GM19023 (cell line): ENCODE results near the gene NDUFAF7.
"Not testable (repeated sequence)": the region's sequence is repeated elsewhere in the genome, so short reads cannot be mapped to it uniquely, and the experiment has no call there.

ENCODE experiments used
- ATAC-seq: cut with Tn5 transposase; IDR thresholded peaks from one replicate; pipeline ENCODE4 v1.9.1; 2021; ENCODE audit warnings: mild to moderate bottlenecking, moderate library complexity; ENCODE audit not compliant: unreplicated experiment

The NDUFAF7 gene

DNA sequence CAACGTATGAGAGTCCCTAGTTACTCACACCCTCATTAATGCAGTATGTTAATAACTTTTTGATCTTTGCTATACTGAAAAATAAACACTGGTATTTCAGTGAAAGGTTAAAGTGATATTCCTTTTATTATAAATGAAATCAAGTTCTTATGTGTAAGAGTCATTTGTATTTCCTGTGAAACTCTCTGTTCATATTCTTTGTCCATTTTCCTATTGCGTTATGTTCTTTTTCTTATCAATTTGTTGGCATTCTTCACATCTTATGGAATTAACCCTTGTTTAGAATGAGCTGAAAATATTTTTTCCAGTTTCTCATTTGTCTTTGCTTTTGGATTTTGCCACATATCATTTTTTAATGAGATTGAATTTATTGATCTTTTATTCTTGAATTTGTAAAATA, 44.8 kb downstream of the NDUFAF7 start:
- ATAC-seq = no peak

DNA sequence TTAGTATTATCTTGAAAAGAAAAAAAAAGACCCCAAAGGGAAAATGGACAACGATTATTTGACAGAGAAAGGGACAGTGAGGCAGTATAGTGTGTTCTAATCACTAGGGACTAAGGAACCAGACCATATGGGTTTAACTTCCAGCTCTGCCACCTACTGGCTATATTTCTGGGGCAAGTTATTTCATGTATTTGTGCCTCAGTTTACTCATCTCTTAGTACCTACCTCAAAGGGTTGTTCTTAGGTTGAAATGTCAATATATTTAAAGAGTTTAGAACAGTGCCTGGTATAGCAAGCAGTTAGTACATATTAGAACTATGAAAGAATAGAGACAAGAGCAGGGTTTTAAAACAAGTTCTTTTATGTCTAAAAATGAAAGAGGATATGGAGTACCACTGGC, 50.5 kb downstream of the NDUFAF7 start:
- ATAC-seq = no peak

DNA sequence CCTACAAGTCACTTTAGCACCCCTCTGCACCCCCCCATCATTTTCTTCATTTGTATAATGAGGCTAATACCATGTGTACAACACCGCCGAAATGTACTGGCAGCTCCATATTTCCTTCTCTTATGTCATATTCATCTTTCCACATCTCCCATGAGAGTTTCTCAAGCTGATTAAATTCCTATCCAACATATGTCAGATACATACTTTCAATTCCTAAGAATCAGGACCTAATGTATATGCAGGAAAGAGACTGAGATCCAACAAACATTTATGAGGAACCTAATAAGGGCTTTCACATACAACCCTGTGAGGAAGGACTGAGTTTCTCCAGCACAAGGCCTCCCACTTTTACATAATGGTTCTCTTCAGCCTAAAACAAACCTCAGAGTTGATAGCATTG, 51.3 kb downstream of the NDUFAF7 start:
- no peak for ATAC-seq

DNA sequence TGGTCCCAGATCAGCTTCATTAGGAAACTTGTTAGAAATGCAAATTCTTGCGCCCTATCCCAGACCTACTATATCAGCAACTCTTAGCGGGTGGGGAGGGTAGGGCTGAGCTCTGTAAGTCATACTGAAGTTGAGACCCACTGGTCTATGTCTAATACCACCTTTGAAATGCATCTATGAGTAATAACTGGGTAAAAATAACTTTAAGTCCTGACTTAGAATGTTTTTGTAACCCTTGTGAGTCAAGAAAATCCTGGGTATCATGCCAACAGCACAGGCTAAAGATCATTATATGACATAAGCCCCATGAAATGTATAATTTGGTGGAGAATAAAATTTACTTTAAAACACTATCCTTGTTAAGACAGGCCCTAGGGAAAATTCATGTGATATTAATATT, 51.7 kb downstream of the NDUFAF7 start:
- ATAC-seq = no peak

DNA sequence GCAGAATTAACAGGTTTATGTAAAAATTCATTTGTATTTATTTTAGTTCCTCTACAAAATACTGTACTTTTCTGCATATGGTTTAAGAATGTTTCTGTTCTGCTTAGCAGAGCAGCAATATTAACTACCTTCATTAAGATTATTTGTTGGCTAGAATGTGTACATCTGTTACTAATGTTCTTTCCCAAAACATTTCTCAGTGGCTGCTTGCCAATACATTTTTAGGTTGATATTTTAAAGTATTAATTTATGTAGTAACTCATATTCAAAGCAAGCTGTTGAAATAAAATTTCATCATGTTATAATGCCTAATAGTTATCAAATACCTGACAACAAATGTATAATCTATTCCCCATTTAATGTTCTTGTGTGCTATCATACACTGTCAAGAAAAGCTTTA, 52.9 kb downstream of the NDUFAF7 start:
- no peak for ATAC-seq

- ATAC-seq = no peak
Observed at GRCh38 chr2:37287966-37288365, 56.5 kb downstream of the NDUFAF7 start.

DNA sequence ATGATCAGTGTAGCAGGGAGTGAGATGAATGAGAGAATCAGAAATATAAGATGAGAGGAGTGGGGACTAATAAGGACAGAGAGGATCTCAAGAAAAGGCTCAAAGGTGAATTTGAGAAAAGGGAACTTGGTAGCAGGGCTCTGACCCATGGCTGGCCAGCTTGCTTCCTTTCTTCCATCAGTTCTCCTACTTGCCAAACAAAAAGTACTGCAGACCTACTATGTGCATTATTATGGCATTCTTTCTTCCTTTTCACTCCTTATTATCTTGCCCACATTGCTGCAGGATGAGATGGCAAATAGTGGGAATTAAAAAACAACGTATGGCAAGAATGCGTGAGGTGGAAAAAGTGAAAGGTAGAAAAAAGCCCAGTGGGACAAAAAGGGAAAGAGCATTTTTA, 60.2 kb downstream of the NDUFAF7 start:
- ATAC-seq = no peak

- ATAC-seq = not testable (repeated sequence)
Observed at GRCh38 chr2:37294858-37295257, 63.4 kb downstream of the NDUFAF7 start.

GRCh38 chr2:37295469-37296073, 64.1 kb downstream of the NDUFAF7 start:
- no peak for ATAC-seq

DNA sequence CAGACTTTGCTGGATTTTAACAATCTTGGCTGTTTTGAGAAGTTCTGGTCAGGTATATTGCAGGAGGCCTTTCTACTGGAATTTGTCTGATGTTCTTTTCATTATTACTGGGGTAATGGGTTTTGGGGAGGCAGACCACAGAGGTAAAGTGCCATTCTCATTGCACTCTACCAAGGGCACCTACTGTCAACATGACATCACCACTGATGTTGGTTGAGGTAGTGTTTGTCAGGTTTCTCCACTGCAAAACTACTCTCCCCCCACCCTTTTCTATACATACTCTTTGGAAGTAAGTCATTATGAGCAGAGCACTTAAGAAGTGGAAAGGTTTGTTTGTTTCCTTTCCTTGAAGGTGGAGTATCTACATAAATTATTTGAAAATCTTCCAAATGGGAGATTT, 66.2 kb downstream of the NDUFAF7 start:
- no peak for ATAC-seq
